Body of pancreas (tissue), 4 donors: ENCODE results near the gene ATP2B2.

Experiments
- POLR2A ChIP-seq, 3 donors: fragments of 450-650 bp; IDR thresholded peaks; one replicate each; pipeline ENCODE4 v1.6.1; 2016; ENCODE audit warnings: antibody characterized with exemption in 3 of 3, mild to moderate bottlenecking in 2 of 3
- TF ChIP-seq, protein P1 (sequence below), 7 experiments: fragments of 450-650 bp in 4 of 7; fragments of 200-600 bp in 3 of 7; sonication (generic) in 3 of 7; IDR thresholded peaks; one replicate each; pipeline ENCODE4 v1.5.1; 2016 to 2019; ENCODE audit warnings: antibody characterized with exemption in 7 of 7

DNA sequence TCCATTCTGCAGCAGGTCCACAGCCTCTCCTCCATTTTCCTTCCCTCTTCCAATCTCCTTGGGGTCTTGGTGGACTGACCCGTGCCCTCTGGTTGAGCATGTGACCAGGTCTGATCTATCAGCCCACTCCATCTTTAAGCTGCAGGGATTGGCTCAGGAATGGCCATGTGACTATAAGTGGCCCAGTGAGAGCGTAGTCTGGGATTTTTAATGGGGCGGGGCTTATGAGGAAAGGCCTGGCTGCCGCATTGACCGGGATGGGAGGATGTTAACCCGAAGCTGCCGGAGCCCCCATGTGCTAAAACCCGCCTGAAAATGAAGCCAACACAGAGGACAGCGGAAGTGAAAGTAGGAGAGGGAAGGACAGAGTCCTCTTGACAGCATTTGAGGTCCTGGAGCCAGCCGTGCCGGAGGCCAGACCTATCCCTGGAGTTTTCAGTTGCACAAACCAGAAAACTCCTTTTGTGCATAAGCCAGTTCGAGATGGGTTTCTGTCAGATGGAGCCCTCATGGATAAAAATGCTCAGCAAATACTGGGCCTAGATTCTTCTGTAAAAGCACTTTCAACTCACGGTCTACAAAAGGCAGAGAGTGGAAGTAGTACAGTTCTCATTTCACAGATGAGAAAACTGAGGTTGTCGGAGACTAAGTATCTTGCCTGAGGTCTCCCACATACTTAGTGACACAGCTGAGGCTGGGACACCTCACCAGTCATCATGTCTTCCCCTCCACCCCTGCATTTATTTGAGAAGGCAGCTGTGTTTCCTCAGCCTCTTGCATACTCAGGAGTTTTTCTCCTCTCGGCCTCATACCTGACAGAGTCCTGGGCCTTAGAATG lies 61.9 kb downstream of the ATP2B2 start:
- TF ChIP-seq, protein P1, sequence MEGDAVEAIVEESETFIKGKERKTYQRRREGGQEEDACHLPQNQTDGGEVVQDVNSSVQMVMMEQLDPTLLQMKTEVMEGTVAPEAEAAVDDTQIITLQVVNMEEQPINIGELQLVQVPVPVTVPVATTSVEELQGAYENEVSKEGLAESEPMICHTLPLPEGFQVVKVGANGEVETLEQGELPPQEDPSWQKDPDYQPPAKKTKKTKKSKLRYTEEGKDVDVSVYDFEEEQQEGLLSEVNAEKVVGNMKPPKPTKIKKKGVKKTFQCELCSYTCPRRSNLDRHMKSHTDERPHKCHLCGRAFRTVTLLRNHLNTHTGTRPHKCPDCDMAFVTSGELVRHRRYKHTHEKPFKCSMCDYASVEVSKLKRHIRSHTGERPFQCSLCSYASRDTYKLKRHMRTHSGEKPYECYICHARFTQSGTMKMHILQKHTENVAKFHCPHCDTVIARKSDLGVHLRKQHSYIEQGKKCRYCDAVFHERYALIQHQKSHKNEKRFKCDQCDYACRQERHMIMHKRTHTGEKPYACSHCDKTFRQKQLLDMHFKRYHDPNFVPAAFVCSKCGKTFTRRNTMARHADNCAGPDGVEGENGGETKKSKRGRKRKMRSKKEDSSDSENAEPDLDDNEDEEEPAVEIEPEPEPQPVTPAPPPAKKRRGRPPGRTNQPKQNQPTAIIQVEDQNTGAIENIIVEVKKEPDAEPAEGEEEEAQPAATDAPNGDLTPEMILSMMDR (IDR thresholded peaks at IDR 0.05): no peak
- no peak for TF ChIP-seq POLR2A (IDR thresholded peaks at IDR 0.05)
